ENCODE data around the gene TAF9B. TPM values are rescaled to one million over a fixed set of nuclear protein-coding genes. Genes with fewer than 3 reads are reported as not detected.

Gene TAF9B
- total RNA-seq, 1 experiment from 2014 or later: 22.2 TPM

- Histone ChIP-seq H3K27me3 (replicated peaks; ENCODE audit: control insufficient read depth, insufficient read depth, low read length) (no peaks in the 10 kb centered on the region), H3K36me3 (ENCODE audit: control insufficient read depth, insufficient read depth, low read length) (peaks cover 3% of the 10 kb centered on the region; the same call in 1 of the 2 replicates), H3K9me3 (no peaks in the 10 kb centered on the region), H3K4me1 (no peaks in the 10 kb centered on the region), H3K4me3 (ENCODE audit: low read depth, low read length) (no peak overlapping the region)
- no peaks in the 10 kb centered on the region for H3K4me1 Mint-ChIP-seq (ENCODE audit: low read depth, unreplicated experiment)
- no peak for DNase-seq
- H3K36me3 Mint-ChIP-seq (ENCODE audit: insufficient read depth, unreplicated experiment): peaks cover 87% of the 10 kb centered on the region
- CTCF ChIA-PET: no interaction called here
- TF ChIP-seq CTCF (IDR thresholded peaks at IDR 0.05; ENCODE audit: insufficient read depth in 1 of 2, low read depth in 1 of 2, low read length in 1 of 2, severe bottlenecking in 1 of 2, unreplicated experiment in 1 of 2): no peak
- H3K27me3 Mint-ChIP-seq (ENCODE audit: insufficient read depth, unreplicated experiment): no peaks in the 10 kb centered on the region
- no peaks in the 10 kb centered on the region for H3K9me3 Mint-ChIP-seq (ENCODE audit: unreplicated experiment)
- H3K27ac Mint-ChIP-seq (ENCODE audit: unreplicated experiment): no peak overlapping the region
- POLR2A ChIA-PET: no interaction called here
- intact Hi-C loops (cut with micrococcal nuclease; ENCODE audit: unreplicated experiment): no loop called here
- BruUV-seq (replicated peaks): no TSS peak
- H3K4me3 Mint-ChIP-seq (ENCODE audit: unreplicated experiment): no peak overlapping the region
These were observed 23.1 kb downstream of the TAF9B start for GRCh38 chrX:78116365-78116764.

GRCh38 chrX:78111140-78111931 is 28.1 kb downstream of the TAF9B start:
- no peaks in the 10 kb centered on the region for H3K27me3 ChIP-seq (replicated peaks; ENCODE audit: control insufficient read depth, insufficient read depth, low read length)
- ChIA-PET POLR2A (no interaction called here), CTCF (no interaction called here)
- no TSS peak for BruUV-seq (replicated peaks)
- Mint-ChIP-seq H3K36me3 (ENCODE audit: insufficient read depth, unreplicated experiment) (peaks cover 68% of the 10 kb centered on the region), H3K4me3 (ENCODE audit: unreplicated experiment) (no peak overlapping the region), H3K27ac (ENCODE audit: unreplicated experiment) (no peak overlapping the region), H3K9me3 (ENCODE audit: unreplicated experiment) (no peaks in the 10 kb centered on the region), H3K4me1 (ENCODE audit: low read depth, unreplicated experiment) (peaks cover 13% of the 10 kb centered on the region), H3K27me3 (ENCODE audit: insufficient read depth, unreplicated experiment) (no peaks in the 10 kb centered on the region)
- intact Hi-C loops (cut with micrococcal nuclease; ENCODE audit: unreplicated experiment): no loop called here
- TF ChIP-seq CTCF (IDR thresholded peaks at IDR 0.05; ENCODE audit: insufficient read depth in 1 of 2, low read depth in 1 of 2, low read length in 1 of 2, severe bottlenecking in 1 of 2, unreplicated experiment in 1 of 2): no peak
- no peak for DNase-seq
- no peaks in the 10 kb centered on the region for H3K9me3 ChIP-seq
- H3K4me3 ChIP-seq (ENCODE audit: low read depth, low read length): no peak overlapping the region
- H3K4me1 ChIP-seq: no peaks in the 10 kb centered on the region
- peaks cover 2% of the 10 kb centered on the region; the same call in 1 of the 2 replicates for H3K36me3 ChIP-seq (ENCODE audit: control insufficient read depth, insufficient read depth, low read length)

- intact Hi-C loops (cut with micrococcal nuclease; ENCODE audit: unreplicated experiment): loop anchor here (10.0 kb wide), 1 partner anchor 325 kb away; the partner anchor contains the start of gene ATRX
- DNase-seq: no peak
- Histone ChIP-seq H3K27me3 (replicated peaks; ENCODE audit: control insufficient read depth, insufficient read depth, low read length) (no peaks in the 10 kb centered on the region), H3K9me3 (no peaks in the 10 kb centered on the region), H3K36me3 (ENCODE audit: control insufficient read depth, insufficient read depth, low read length) (peaks cover 2% of the 10 kb centered on the region), H3K4me1 (no peaks in the 10 kb centered on the region), H3K4me3 (ENCODE audit: low read depth, low read length) (no peak overlapping the region)
- Mint-ChIP-seq H3K27me3 (ENCODE audit: insufficient read depth, unreplicated experiment) (no peaks in the 10 kb centered on the region), H3K4me1 (ENCODE audit: low read depth, unreplicated experiment) (peaks cover 13% of the 10 kb centered on the region), H3K36me3 (ENCODE audit: insufficient read depth, unreplicated experiment) (peaks cover 69% of the 10 kb centered on the region), H3K9me3 (ENCODE audit: unreplicated experiment) (no peaks in the 10 kb centered on the region), H3K27ac (ENCODE audit: unreplicated experiment) (no peak overlapping the region), H3K4me3 (ENCODE audit: unreplicated experiment) (no peak overlapping the region)
- TF ChIP-seq CTCF (IDR thresholded peaks at IDR 0.05; ENCODE audit: insufficient read depth in 1 of 2, low read depth in 1 of 2, low read length in 1 of 2, severe bottlenecking in 1 of 2, unreplicated experiment in 1 of 2): no peak
- ChIA-PET CTCF (no interaction called here), POLR2A (no interaction called here)
- no TSS peak for BruUV-seq (replicated peaks)
These were observed 30.0 kb downstream of the TAF9B start for GRCh38 chrX:78109458-78109857.

Data from Caco-2 (cell line).